NCI-H446 (cell line): Measurements from ENCODE around the gene LMBR1.
A peak's percentile ranks its signal among the peaks of the same experiment; 100 is the strongest.
"Not testable (repeated sequence)": the region's sequence is repeated elsewhere in the genome, so short reads cannot be mapped to it uniquely, and the experiment has no call there.

Experiments
- DNase-seq, 2 experiments: peaks; one replicate each; lab custom pipeline; 2025; lab: John Stamatoyannopoulos, UW

LMBR1 gene

DNA sequence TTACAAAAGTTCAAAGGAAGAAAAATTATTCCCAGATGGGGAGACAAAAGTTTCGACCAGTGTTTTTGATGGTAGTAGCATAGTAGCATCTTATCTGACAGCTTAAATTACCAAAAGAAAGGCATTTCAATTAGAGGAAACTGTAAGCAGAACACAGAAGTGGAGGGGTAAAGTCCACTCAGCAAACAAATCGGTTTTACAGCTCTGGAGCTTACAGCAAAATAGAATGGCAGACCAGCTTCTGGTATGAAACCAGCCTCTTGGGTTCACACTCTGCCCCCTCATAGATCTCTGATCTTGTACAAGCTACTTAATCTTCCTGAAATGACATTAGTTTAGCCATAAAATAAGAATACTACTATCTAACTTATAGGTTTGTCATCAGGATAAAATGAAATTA lies 133.8 kb downstream of the LMBR1 start:
- no peak for DNase-seq

DNA sequence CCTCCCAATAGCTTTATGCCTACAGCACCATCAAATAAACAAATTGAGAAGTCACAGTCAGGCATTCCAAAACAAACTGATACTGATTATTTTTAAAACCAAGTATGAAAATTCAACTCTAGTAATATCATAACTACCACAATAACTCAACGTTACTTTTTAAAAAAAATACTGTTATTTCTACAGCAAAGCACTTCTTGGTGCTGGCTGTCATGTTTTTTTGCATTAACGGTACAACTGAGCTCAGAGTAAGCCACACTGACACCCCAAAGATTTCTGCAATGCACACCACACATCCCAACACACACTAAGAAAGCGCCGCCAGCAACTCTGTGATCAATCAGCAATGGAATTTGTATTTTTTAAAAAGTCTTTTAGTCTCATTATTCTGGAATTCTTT lies 138.8 kb downstream of the LMBR1 start:
- DNase-seq = no peak

DNA sequence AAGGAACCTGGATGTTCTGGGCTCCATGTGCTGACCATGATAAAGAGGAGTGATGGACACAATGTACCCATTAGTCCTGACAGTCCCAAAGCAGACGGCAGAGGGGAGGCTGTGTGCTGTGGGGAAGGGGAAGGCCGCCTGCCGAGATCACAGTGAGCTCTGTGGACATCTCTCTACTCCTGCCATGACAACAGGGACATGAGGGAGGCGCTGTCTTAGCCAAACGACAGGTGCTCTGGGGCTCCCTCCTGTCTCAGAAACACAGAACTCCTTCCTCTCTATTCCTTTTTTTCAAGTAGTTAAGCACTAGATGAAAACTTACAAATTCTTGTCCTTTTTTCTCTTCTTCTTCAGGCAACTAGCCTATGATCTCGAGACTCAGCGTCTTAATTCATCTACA lies 139.4 kb downstream of the LMBR1 start:
- DNase-seq = no peak

DNA sequence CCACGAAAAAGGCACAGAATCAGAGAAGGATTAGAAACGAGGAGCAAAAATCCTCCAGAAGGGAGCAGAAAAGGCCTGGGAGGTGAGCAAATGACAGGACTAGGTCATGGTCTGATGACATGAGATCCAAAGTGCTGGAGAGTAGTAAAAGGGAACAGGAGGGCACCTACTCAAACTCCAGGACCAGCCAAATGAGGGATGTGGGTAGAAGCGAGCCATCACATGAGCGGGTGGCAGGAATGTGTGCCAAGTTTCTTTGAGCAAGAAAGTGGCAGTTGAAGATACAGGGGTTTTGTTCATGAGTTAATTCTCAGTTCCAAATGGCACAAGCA lies 139.8 kb downstream of the LMBR1 start:
- no peak for DNase-seq

DNA sequence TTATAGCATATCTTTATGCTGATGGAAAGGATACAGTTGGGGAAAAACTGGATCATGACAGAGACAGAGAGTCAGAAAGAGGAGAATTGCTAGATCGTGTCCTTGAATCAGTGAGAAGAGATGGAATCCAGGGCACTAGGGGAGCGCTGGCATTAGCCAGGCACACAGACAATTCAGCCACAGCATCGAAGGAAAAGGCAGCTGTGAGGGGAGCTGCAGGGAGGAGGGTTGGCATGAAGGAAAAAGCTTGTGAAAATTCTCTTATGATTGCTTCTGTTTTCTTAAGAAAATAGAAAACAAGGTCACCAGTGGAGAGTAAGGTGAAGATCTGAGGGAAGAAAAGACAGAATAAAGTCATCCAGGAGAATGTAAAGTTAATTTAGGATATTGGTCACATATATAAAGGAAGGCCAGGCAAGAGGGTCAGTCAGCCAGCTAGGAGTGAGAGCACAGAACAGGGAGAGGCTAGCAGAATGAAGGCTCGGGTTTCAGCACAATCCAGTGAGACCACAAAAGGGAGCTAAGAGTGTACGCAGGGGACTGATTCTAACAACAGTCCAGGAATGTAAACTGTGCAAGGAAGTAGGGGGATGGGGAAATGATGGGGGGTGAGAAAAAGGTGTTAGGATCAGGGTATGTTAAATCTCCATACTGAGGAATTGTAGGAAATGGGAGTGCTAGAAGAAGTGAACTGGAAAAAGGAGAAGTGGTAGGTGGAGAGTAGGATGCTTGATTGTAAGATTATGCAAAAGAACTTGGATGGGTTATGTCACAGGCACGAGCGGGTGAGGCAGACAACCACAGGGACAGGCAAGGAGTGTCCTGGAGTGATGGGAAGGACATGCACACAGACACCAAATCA lies 140.4 kb downstream of the LMBR1 start:
- DNase-seq = no peak

DNA sequence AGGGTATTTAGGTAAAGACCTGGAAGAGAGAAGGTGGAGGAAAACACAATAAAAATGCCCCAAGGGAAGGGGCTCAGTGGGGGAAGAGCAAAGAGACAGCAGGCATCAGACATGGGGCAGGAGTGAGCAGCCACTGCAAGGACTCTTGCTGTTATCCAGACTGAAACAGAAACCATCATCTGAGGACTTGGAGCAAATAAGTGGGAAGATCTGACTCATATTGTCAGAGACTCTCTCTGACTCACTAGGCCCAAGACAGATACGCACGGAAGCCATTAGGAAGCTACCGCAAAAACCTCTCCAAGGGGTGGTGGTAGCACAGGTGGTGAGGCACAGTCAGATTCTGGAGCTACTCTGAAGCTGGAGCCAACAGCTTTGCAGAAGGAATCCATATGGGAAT lies 141.7 kb downstream of the LMBR1 start:
- no peak for DNase-seq

DNA sequence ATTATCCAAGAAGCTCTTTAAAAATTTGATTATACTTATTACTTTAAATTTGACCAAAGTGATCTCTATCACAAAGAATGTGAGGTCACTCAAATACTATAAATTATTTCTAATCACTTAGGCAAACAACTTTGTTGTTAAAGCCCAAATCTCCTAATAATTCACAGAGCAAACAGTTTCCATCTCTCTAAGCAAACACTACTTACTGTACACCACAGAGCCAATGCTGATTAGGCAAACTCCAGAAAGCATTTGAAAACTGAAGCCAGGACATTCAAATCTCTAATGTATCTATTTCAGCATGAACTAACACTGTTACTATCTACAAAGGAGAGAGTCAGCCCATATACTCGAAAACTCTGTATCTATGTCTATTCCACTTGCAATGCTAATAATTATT lies 145.3 kb downstream of the LMBR1 start:
- no peak for DNase-seq

DNA sequence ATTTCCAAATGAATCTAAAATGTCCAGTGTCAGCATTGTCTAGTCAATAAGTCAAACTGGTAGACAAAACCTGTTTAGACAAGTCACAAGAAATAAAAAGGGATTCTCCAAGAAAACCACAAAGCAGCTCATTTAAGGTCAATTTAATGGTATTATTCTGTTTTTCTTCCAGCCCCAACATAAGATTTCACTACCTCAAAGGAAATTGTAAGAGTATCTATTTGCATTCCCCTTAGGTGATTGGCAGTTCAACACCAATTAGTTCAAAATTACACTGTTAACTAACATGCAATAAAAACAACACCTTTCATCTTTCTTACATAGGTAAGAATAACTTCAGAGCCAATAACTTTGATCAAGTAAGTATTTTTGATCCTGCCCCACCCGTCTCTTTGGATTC lies 146.1 kb downstream of the LMBR1 start:
- DNase-seq = no peak

DNA sequence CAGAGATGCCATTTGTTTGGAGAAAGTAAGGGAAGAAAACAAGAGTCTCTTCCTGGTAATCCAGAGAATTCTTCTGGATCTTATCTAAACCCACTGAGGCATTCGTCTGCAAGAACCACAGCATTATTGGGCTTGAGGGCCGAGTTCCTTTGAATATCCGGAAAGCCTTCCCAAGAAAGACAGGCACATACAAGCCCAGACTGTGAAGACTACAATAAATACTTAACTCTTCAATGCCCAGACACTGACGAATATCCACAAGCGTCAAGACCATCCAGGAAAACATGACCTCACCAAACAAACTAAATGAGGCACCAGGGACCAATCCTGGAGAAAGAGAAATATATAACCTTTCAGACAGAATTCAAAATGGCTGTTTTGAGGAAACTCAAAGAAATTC lies 153.4 kb downstream of the LMBR1 start:
- no peak for DNase-seq

DNA sequence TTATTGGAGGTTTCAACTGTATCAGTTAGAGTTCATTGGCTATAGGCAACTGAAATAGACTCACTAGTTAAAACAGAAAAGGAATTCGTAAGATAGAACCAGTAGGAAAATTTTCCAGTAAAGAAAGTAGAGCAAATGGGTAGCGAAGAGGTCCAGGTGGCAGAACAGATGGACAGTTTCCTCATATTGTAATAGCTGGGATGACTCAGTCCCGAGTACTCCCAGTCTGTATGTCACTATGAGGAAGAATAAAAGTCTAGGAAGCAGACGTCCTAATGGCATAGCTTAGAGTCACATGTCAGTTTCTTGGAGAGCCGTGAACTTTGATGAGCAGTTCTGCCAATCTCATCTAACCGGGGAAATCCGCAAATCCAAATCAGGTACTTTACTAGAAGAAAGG lies 157.1 kb downstream of the LMBR1 start:
- DNase-seq = peak in 1 of 2 experiments; percentile 74

DNA sequence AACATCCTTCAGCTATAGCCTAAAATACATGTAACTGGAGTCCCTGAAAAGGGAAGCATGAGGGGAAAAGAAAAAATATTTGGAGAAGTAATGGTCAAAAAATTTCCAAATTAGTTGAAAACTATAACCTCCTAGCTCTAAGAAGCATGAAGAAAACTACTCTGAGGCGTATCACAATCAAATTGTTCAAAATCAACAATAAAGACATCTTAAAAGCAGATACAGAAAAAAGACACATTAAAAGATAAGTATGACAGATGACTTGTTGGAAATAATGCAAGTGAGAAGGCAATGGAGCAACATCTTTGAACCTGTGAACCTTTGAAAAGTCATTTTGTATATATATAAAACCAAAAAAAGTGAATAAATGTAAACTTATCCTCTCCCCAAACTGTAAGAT lies 159.3 kb downstream of the LMBR1 start:
- no peak for DNase-seq

DNA sequence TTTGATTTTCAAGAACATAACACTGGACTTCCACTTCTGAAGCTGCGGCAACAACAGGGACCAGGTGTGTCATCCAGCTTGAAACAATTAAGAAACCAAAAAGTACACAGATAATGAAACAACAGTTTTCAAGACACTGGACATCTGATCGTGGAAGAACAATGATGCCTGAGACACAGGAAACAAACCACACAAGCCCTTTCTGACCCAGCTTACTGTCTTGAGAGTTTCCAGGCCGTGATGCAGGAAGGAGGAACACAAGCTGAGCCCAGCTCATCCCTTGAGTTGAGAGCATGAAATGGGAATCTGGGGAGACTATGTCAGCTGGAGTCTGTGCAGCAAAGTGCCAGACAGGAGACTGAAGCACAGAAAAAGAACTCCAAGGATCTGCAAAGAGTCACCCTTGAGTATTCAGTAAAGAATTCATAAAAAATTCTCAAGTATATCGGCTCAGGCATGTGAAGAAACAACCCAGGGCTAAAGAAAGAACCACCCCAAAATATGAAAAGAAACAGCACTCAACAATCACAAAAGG lies 160.8 kb downstream of the LMBR1 start:
- DNase-seq = no peak

DNA sequence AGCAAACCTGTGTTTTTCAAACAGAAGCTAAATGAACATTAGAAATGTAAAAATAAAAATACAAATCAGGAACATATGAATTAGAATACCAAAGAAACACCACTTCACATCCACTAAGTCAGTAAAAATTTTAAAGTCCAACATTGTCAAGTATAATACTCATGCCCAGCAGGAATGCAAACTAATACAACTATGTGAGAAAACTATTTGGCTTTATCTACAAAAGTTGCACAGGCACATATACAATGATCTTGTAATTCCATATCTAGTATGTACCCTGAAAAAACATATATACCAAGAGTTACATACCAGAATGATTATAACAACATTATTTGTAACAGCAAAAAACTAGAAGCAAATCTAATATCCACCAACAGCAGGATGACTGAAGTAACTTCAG lies 161.3 kb downstream of the LMBR1 start:
- DNase-seq = no peak

DNA sequence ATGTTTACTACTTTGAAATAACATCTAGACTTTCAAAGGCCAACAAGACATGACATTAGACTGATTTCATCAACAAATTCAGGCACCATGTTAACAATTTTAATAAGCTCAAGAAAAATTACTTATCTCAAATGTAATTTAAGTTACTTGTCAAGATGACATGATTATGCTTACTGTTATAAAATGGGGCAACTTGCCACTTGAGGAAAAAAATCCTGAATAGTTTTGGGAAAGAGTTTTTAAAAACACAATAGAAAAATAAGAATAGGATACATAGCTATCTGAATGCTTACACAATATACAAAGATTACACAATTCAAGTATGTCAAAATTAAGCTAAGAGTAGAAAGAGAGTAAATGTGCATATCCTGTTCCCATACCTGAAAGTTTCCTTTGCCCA lies 167.0 kb downstream of the LMBR1 start:
- DNase-seq = no peak

DNA sequence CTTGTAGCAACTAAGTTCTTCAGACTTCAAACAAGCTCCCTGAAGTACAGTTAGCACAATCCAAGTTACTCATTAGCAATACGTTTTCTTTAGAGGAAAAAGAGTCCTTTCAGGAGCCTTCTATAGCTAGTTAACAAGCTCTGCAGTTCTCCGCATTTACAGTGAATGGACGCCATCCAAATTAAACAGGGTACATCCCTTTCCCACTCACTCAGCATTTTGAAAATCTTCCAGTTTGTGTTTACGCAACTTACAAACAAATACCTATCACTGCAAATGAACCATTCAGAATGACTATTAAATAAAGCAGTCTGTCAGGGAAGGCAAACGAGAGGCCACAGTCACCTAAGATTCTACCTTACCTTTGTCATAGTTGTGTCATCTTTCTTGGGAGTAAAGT lies 167.9 kb downstream of the LMBR1 start:
- DNase-seq = no peak

DNA sequence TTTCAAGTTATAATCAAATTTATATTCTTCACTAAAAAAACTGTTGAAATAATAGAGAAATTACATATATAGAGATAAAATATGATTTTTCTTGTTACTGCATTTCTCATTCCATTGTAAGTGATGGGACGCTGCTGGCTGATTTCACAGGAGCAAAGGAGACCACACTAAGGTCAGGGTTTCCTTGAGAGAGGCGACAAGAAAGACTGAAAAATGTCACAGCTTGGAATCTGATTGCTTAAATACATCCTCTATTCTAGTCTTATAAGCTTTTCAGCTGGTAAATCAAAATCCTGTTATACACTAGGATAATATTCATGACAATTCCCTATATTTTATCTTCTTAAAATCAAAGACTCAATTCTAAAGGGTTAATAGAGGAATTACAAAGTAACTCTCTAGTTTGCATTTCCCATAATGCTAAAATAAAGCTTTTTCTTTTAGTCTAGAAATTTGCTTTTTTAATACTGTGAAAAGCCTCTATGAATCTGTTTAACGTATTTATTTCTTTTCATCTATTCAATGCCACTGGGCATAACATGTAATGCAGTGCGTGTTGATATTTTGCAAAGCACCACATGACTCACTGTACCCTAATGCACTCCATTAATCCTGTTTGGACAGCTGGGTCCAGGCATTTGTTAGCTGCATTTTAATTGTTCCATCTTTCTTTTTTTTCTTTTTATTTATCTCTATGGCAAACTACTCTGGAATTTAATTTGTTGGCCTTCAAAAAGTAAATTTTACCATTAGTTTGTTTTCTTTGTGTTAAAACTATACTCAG lies 170.7 kb downstream of the LMBR1 start:
- no peak for DNase-seq

DNA sequence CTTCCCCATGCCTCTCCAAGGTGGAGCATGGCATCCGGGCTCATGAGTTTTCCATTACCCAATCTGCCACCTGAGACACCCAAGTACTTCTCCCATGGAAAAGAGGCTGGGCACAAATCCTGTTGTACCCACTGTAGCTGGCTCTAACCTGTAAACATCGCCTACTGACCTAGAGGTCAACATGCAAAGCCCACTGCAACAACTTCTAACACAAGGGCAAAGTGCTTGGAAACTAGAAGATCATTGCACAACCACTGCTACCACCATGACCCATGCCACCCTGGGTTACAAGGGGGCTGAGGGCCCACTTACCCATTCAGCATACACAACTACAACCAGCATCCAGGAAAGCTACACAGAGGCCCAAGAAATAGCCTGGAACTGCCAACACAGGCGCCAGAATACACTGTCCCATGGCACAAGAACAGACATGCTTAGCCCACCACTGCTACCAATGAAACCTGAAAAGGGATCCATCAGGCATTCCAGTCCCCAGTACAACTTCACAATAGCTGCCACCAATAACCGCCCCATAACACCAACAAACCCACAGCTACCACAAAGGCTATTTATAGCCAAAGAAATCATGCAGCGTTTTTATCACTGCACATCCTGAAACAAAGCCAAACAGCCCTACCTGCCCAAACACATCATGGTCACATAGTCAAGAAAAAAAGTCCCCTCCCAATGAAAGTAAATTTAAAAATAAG lies 189.1 kb downstream of the LMBR1 start:
- DNase-seq = no peak

DNA sequence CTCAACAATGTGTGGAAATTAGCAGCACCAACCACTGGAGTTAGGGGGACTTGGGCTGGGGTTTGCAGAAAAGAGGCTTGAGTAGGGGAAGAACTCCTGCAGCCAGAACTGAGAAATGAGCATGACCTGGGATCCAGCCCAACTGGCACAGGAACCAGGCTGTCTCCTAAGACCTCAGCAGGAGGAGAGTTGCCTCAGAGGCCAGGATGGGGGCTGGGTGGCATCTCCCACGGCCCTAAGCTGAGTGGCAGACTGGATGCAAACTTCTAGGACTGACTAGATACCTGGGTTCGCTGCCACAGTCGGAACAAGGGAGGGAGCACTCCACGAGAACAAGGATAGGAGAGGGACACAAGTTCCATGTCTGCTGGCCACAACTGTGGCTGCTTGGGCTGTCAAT lies 189.8 kb downstream of the LMBR1 start:
- peak in 1 of 2 experiments; percentile 6 for DNase-seq

DNA sequence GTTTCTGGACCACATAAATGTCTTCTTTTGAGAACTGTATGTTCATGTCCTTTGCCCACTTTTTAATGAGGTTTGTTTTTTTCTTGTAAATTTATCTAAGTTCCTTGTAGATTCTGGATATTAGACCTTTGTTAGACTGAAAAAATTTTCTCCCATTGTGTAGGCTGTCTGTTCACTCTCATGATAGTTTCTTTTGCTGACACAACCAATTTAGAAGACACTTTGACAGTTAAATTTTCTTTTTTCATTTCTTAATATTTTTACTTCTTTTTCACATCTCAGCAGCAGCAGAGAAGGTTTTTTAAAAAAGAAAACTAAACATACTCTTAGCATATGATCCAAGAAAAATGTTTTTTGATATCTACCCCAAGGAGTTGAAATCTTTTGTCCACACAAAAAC lies 190.6 kb downstream of the LMBR1 start:
- no peak for DNase-seq

DNA sequence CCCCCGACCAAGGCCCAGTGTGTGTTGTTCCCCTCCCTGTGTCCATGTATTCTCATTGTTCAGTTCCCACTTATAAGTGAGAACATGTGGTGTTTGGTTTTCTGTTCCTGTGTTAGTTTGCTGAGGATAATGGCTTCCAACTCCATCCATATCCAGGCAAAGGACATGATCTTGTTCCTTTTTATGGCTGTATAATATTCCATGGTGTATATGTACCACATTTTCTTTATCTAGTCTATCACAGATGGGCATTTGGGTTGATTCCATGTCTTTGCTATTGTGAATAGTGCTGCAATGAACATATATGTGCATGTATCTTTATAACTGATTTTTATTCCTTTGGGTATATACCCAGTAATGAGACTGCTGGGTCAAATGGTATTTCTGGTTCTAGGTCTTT lies 191.2 kb downstream of the LMBR1 start:
- not testable (repeated sequence) for DNase-seq

DNA sequence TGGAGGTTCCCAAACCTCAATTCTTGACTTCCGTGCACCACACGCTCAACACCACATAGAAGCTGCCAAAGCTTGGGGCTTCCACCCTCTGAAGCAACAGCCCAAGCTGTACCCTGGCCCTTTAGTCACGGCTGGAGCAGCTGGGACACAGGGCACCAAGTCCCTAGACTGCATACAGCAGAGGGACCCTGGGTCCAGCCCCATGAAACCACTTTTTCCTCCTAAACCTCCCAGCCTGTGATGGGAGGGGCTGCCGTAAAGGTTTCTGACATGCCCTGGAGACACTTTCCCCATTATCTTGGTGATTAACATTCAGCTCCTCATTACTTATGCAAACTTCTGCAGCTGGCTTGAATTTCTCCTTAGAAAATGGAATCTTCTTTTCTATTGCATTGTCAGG lies 194.5 kb downstream of the LMBR1 start:
- not testable (repeated sequence) for DNase-seq

DNA sequence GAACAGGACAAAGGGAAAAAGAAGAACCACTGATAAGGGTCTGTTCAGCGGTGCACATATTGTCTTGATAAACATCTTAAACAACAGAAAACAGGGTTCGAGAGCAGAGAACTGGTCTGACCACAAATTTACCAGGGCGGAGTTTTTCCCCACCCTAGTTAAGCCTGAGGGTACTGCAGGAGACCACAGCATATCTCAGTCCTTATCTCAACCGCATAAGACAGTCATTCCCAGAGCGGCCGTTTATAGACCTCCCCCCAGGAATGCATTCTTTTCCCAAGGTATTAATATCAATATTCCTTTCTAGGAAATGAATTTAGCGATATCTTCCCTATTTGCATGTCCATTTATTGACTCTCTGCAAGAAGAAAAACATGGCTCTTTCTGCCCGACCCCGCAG lies 195.7 kb downstream of the LMBR1 start:
- not testable (repeated sequence) for DNase-seq

DNA sequence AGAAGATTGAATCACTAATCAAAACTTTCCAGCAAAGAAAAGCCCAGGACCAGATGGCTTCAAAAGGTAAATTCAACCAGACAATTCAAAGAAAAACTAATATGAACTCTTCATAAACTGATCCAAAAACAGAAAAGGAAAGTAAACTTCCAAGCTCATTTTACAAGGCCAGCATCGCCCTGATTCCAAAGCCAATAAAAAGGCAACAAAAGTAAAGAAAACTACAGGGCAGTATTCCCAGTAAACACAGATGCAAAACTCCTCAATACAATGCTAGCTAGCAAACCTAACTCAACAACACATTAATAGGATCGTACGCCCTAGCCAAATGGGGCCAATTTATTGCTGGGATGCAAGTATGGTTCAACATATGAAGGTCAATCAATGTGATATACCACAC lies 199.4 kb downstream of the LMBR1 start:
- DNase-seq = no peak
